H9 (cell line): ENCODE results near the gene FAM76B. TPM values are rescaled to one million over a fixed set of nuclear protein-coding genes. Genes with fewer than 3 reads are reported as not detected.

Source experiments
- DNase-seq: peaks from one replicate; pipeline ENCODE4 v3.0.0-alpha.2; 2017
- H2AFZ ChIP-seq: one replicate; pipeline ENCODE4 v1.6.1; 2013; ENCODE audit warnings: mild to moderate bottlenecking, low read length, control low read depth, moderate library complexity
- H2AK5ac ChIP-seq: 2 replicates; pipeline ENCODE4 v1.6.1; 2013; ENCODE audit warnings: low read length, control low read depth, mixed read lengths; ENCODE audit not compliant: insufficient read length
- H2BK120ac ChIP-seq: one replicate; pipeline ENCODE4 v1.6.1; 2013; ENCODE audit warnings: low read depth, mild to moderate bottlenecking, low read length, control low read depth, inconsistent platforms; ENCODE audit not compliant: poor library complexity, severe bottlenecking
- H2BK12ac ChIP-seq: 2 replicates; pipeline ENCODE4 v1.6.1; 2013; ENCODE audit warnings: low read length, control low read depth, mixed read lengths, low read depth; ENCODE audit not compliant: insufficient read length
- H2BK15ac ChIP-seq: 2 replicates; pipeline ENCODE4 v1.6.1; 2013; ENCODE audit warnings: low read depth, low read length, control low read depth
- H2BK20ac ChIP-seq: one replicate; pipeline ENCODE4 v1.6.1; 2013; ENCODE audit warnings: low read depth, mild to moderate bottlenecking, low read length, control low read depth, inconsistent platforms; ENCODE audit not compliant: poor library complexity, severe bottlenecking
- H2BK5ac ChIP-seq: 2 replicates; pipeline ENCODE4 v1.6.1; 2013; ENCODE audit warnings: low read length, control low read depth, mixed read lengths; ENCODE audit not compliant: insufficient read length
- H3K14ac ChIP-seq: 2 replicates; pipeline ENCODE4 v1.6.1; 2013; ENCODE audit warnings: low read length, control low read depth; ENCODE audit not compliant: insufficient read depth
- H3K18ac ChIP-seq: 2 replicates; pipeline ENCODE4 v1.6.1; 2013; ENCODE audit warnings: low read depth, mild to moderate bottlenecking, mixed read lengths, low read length, control low read depth; ENCODE audit not compliant: insufficient read length
- H3K23ac ChIP-seq: 2 replicates; pipeline ENCODE4 v1.6.1; 2013; ENCODE audit warnings: low read length, control low read depth, mixed read lengths, low read depth; ENCODE audit not compliant: insufficient read length
- H3K23me2 ChIP-seq: 2 replicates; pipeline ENCODE4 v1.6.1; 2013; ENCODE audit warnings: low read depth, mild to moderate bottlenecking, mixed read lengths, low read length, control low read depth; ENCODE audit not compliant: insufficient read length, poor library complexity, severe bottlenecking
- H3K27ac ChIP-seq: 2 replicates; pipeline ENCODE4 v1.5.1; 2013; ENCODE audit warnings: low read length, control low read depth, mixed read lengths, low read depth; ENCODE audit not compliant: insufficient read length
- H3K27me3 ChIP-seq: 2 replicates; pipeline ENCODE4 v1.6.1; 2013; ENCODE audit warnings: low read length, control low read depth, inconsistent platforms; ENCODE audit not compliant: insufficient read depth
- H3K4ac ChIP-seq: 2 replicates; pipeline ENCODE4 v1.6.1; 2013; ENCODE audit warnings: low read depth, mild to moderate bottlenecking, control low read depth, inconsistent platforms, low read length, moderate library complexity
- H3K4me1 ChIP-seq: 2 replicates; pipeline ENCODE4 v1.6.1; 2013; ENCODE audit warnings: low read length, control low read depth, inconsistent platforms; ENCODE audit not compliant: insufficient read depth
- H3K4me2 ChIP-seq: 2 replicates; pipeline ENCODE4 v1.6.1; 2013; ENCODE audit warnings: low read length, control low read depth, mixed read lengths; ENCODE audit not compliant: insufficient read length, insufficient read depth
- H3K56ac ChIP-seq: 2 replicates; pipeline ENCODE4 v1.6.1; 2013; ENCODE audit warnings: low read depth, mild to moderate bottlenecking, mixed read lengths, low read length, control low read depth; ENCODE audit not compliant: insufficient read length
- H3K79me1 ChIP-seq: 2 replicates; pipeline ENCODE4 v1.6.1; 2013; ENCODE audit warnings: low read depth, mild to moderate bottlenecking, moderate library complexity, low read length, control low read depth, inconsistent platforms; ENCODE audit not compliant: insufficient read depth, poor library complexity, severe bottlenecking
- H3K79me2 ChIP-seq: 2 replicates; pipeline ENCODE4 v1.6.1; 2013; ENCODE audit warnings: low read length, control low read depth, inconsistent platforms; ENCODE audit not compliant: insufficient read depth
- H3K9ac ChIP-seq: 2 replicates; pipeline ENCODE4 v1.6.1; 2013; ENCODE audit warnings: low read length, control low read depth, mixed read lengths; ENCODE audit not compliant: insufficient read length; ENCODE audit errors: extremely low read depth
- H3K9me3 ChIP-seq: one replicate; pipeline ENCODE4 v1.6.1; 2013; ENCODE audit warnings: low read depth, low read length, inconsistent platforms; ENCODE audit not compliant: control insufficient read depth
- H3T11ph ChIP-seq: one replicate; pipeline ENCODE4 v1.6.1; 2013; ENCODE audit warnings: mild to moderate bottlenecking, low read length, control low read depth, inconsistent platforms
- H4K20me1 ChIP-seq: one replicate; pipeline ENCODE4 v1.6.1; 2013; ENCODE audit not compliant: control insufficient read depth, insufficient read length, insufficient read depth
- H4K5ac ChIP-seq: 2 replicates; pipeline ENCODE4 v1.6.1; 2013; ENCODE audit warnings: low read depth, mild to moderate bottlenecking, mixed read lengths, low read length, control low read depth; ENCODE audit not compliant: insufficient read length
- H4K8ac ChIP-seq: replicated peaks from 2 replicates; pipeline ENCODE4 v1.6.1; 2013; ENCODE audit warnings: low read length, control low read depth, mixed read lengths, low read depth; ENCODE audit not compliant: insufficient read length
- H4K91ac ChIP-seq: 2 replicates; pipeline ENCODE4 v1.6.1; 2013; ENCODE audit warnings: low read depth, mild to moderate bottlenecking, moderate library complexity, mixed read lengths, low read length, control low read depth; ENCODE audit not compliant: insufficient read length
- H3K27ac Mint-ChIP-seq, 3 experiments: 2 replicates in 2 of 3; 3 replicates in 1 of 3; pipeline ENCODE4 v1.8.0; 2020 to 2021; ENCODE audit warnings: mixed read lengths in 3 of 3, mild to moderate bottlenecking in 1 of 3, moderate library complexity in 1 of 3
- H3K27me3 Mint-ChIP-seq: 2 replicates; pipeline ENCODE4 v1.8.0; 2021; ENCODE audit warnings: low read depth, mild to moderate bottlenecking, moderate library complexity, mixed read lengths
- H3K36me3 Mint-ChIP-seq, 3 experiments: 2 replicates in 2 of 3; 3 replicates in 1 of 3; pipeline ENCODE4 v1.8.0; 2020 to 2021; ENCODE audit warnings: low read depth in 3 of 3, mixed read lengths in 3 of 3; ENCODE audit not compliant: insufficient read depth in 1 of 3
- H3K4me1 Mint-ChIP-seq, 2 experiments: 2 replicates each; pipeline ENCODE4 v1.8.0; 2020; ENCODE audit warnings: mixed read lengths in 2 of 2
- H3K4me3 Mint-ChIP-seq, 2 experiments: 2 replicates in 1 of 2; 3 replicates in 1 of 2; pipeline ENCODE4 v1.8.0; 2020 to 2021; ENCODE audit warnings: mild to moderate bottlenecking in 2 of 2, mixed read lengths in 2 of 2, moderate library complexity in 1 of 2
- H3K9me3 Mint-ChIP-seq, 2 experiments: 2 replicates in 1 of 2; 3 replicates in 1 of 2; pipeline ENCODE4 v1.8.0; 2020; ENCODE audit warnings: mild to moderate bottlenecking in 2 of 2, mixed read lengths in 2 of 2, moderate library complexity in 1 of 2
- WGBS: extraction: QIAGEN DNeasy Blood & Tissue Kit; methylation state at CpG from one replicate; pipeline ENCODE4 v1.1.7; 2013; ENCODE audit warnings: missing lambda C conversion rate, low lambda C conversion rate, mixed read lengths; ENCODE audit not compliant: insufficient read length; ENCODE audit errors: extremely low coverage; 5-methylcytosine and 5-hydroxymethylcytosine counted together
- total RNA-seq: library from RNA; stranded (reverse); gene quantifications from 2 replicates; pipeline ENCODE4 v1.2.1, GENCODE V29; 2021
- TF ChIP-seq, protein P1 (sequence below): fragments of 200-600 bp; sonication (generic); conservative IDR thresholded peaks from 3 replicates; pipeline ENCODE4 v1.8.0; 2021; ENCODE audit warnings: antibody characterized with exemption, mild to moderate bottlenecking

Gene FAM76B
- total RNA-seq, 1 experiment from 2014 or later, result 31.5 TPM

DNA sequence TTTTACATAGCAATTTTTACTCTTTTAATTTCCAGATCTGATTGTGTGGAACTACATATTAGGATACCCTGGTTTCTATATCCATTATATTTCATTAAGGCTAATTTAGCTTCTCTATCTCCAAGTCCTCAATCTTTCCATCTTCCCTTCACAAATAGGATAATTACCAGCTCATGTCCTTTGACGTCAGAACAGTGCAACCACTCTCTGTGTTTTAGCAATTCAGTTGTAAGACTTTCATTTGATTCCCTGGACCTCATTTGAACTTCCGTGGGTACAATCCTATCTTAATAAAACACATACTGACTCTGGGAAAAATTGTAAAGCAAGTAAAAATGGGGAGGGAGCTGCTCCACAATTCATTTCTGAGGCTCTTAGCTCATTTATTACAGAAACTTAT lies 52.8 kb downstream of the FAM76B start:
- no peaks in the 10 kb centered on the region for H3K9me3 ChIP-seq
- H3K4me1 Mint-ChIP-seq, result no peaks in the 10 kb centered on the region; a peak in 1 of 4 replicates
- H4K8ac ChIP-seq, result no peak overlapping the region
- H3T11ph ChIP-seq, result no peak overlapping the region
- no peak overlapping the region for H2BK5ac ChIP-seq
- no peaks in the 10 kb centered on the region for H3K79me2 ChIP-seq
- H2BK20ac ChIP-seq, result no peak overlapping the region
- no peaks in the 10 kb centered on the region for H4K20me1 ChIP-seq
- H2BK12ac ChIP-seq, result no peak overlapping the region
- no peaks in the 10 kb centered on the region; the same call in 1 of the 2 replicates for H3K27me3 Mint-ChIP-seq
- H3K9ac ChIP-seq, result no peak overlapping the region
- TF ChIP-seq, protein P1, sequence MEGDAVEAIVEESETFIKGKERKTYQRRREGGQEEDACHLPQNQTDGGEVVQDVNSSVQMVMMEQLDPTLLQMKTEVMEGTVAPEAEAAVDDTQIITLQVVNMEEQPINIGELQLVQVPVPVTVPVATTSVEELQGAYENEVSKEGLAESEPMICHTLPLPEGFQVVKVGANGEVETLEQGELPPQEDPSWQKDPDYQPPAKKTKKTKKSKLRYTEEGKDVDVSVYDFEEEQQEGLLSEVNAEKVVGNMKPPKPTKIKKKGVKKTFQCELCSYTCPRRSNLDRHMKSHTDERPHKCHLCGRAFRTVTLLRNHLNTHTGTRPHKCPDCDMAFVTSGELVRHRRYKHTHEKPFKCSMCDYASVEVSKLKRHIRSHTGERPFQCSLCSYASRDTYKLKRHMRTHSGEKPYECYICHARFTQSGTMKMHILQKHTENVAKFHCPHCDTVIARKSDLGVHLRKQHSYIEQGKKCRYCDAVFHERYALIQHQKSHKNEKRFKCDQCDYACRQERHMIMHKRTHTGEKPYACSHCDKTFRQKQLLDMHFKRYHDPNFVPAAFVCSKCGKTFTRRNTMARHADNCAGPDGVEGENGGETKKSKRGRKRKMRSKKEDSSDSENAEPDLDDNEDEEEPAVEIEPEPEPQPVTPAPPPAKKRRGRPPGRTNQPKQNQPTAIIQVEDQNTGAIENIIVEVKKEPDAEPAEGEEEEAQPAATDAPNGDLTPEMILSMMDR, result no peak
- H3K27ac Mint-ChIP-seq, result no peak overlapping the region
- DNase-seq, result no peak
- H3K4ac ChIP-seq, result no peak overlapping the region
- H2BK120ac ChIP-seq, result no peak overlapping the region
- H3K36me3 Mint-ChIP-seq, result no peaks in the 10 kb centered on the region
- H2AK5ac ChIP-seq, result no peak overlapping the region
- H3K18ac ChIP-seq, result no peak overlapping the region
- no peaks in the 10 kb centered on the region for H3K9me3 Mint-ChIP-seq
- H3K79me1 ChIP-seq, result no peaks in the 10 kb centered on the region
- no peak overlapping the region for H3K27ac ChIP-seq
- no peak overlapping the region for H3K4me2 ChIP-seq
- H4K91ac ChIP-seq, result no peak overlapping the region
- no peak overlapping the region for H4K5ac ChIP-seq
- WGBS, result no CpG with 5 or more reads among the region's 2 CpGs
- H2AFZ ChIP-seq, result no peak overlapping the region
- H3K23ac ChIP-seq, result no peak overlapping the region
- H3K4me1 ChIP-seq, result no peaks in the 10 kb centered on the region; the same call in 1 of the 2 replicates
- H3K4me3 Mint-ChIP-seq, result no peak overlapping the region
- H2BK15ac ChIP-seq, result no peak overlapping the region
- no peak overlapping the region for H3K14ac ChIP-seq
- no peaks in the 10 kb centered on the region for H3K27me3 ChIP-seq
- no peaks in the 10 kb centered on the region for H3K23me2 ChIP-seq
- H3K56ac ChIP-seq, result no peak overlapping the region
